Stimulated activated CD4-positive, alpha-beta T cell treated with anti-CD3 and anti-CD28 coated beads, Interleukin-1b, Interleukin-23, amount 100 ng/mL, for 48 hours (primary cell): Measurements from ENCODE around the gene RHBG.
"Not testable (repeated sequence)": the region's sequence is repeated elsewhere in the genome, so short reads cannot be mapped to it uniquely, and the experiment has no call there.

Source experiments
- DNase-seq: peaks from one replicate; pipeline ENCODE4 v3.0.0-alpha.2; 2020

Gene RHBG, protein sequence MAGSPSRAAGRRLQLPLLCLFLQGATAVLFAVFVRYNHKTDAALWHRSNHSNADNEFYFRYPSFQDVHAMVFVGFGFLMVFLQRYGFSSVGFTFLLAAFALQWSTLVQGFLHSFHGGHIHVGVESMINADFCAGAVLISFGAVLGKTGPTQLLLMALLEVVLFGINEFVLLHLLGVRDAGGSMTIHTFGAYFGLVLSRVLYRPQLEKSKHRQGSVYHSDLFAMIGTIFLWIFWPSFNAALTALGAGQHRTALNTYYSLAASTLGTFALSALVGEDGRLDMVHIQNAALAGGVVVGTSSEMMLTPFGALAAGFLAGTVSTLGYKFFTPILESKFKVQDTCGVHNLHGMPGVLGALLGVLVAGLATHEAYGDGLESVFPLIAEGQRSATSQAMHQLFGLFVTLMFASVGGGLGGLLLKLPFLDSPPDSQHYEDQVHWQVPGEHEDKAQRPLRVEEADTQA

DNA sequence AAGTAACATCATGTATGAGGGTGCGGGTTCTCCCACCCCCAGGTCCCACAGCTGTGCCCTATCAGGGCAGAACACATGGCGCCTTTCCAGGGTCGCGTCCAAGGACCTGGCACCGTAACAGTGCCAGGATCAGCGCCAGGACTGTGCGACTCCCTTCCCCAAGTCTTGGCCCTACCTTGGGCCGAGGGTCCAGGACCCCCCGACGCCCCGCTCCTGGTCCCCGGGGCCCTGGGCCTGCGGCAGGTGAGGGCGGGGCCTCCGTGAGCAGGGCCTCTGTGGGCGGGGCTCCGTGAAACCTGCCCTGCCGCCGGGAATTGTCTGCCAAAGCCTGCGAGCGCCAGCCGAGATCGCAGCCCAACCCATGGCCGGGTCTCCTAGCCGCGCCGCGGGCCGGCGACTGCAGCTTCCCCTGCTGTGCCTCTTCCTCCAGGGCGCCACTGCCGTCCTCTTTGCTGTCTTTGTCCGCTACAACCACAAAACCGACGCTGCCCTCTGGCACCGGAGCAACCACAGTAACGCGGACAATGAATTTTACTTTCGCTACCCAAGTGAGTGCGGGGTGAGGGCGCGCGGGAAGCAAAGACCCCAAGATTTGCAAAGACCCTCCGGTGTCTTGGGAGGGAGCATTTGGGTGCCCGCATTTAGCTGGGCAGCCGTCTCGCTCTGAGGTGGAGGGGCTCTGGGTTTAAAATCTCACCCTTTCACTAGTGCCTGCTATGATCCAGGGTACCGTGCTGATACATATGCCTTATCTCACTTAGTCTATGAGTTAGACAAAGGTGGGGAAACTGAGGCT, at the start of gene RHBG:
TSS of gene RHBG (plus strand) at position 323 of the 796 bp plus-strand sequence. CDS start at position 362, 39 bp downstream.
- no peak for DNase-seq

DNA sequence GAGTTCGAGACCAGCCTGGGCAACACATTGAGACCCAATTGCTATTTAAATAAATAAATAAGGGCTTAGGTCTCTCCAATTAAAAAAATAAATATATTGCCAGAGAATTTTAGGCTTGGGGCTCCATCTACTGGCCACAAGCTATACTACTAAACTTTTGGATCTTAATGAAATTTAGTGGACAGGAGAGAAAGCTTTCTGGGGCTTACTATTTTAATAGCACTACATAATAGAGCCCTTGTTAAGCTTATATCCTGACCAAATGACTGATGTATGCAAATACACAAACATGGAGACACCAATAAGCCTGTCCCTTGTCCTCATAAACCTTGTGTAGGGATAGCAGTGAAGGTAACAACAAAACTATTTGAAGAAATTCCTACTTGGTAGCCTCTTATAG, 49.3 kb upstream of the RHBG start:
- no peak for DNase-seq

DNA sequence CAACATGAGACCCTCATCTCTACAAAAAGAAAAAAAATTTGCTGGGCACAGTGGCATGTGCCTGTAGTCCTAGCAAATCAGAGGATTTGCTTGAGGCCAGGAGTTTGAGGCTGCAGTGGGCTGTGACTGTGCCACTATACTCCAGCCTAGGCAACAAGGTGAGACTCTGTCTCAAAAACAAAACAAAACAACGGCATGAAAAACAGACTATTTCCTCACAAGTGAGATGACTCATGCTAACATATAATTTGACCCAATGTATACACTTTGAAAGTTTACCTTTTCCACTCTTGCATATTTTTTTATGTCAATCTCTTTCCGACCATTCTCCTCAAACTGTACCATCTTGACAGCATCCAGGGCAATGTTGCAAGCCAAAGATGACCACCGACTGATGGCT, 48.5 kb upstream of the RHBG start:
- no peak for DNase-seq

DNA sequence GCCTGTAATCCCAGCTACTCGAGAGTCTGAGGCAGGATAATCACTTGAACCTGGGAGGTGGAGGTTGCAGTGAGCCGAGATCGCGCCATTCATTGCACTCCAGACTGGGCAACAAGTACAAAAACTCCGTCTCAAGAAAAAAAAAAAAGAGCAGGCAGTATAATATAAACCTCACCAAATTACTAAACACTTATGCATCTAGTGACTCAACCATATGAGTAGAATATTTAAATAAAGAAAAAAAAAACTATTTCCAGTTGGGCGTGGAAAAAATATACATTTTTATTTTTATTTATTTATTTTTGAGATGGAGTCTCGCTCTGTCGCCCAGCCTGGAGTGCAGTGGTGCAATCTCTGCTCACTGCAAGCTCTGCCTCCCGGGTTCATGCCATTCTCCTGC, 45.8 kb upstream of the RHBG start:
- not testable (repeated sequence) for DNase-seq

DNA sequence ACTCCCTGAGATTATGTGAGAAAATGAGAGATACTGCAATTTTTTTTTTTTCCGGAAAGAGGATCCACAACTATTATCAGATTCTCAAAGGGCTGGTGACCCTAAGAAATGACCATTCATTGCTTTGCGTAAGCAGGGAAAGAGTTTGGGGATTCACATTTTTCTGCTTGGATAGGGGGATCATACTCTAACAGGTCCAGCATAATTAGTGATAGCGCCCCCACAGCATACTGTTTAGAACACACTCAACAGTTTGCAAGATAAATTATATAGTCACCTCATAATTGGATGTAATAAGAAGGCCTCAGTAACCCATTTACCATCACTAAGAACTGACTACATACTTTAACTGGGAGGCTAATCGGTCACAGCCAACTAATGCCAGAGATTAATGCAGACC, 32.8 kb upstream of the RHBG start:
- no peak for DNase-seq

DNA sequence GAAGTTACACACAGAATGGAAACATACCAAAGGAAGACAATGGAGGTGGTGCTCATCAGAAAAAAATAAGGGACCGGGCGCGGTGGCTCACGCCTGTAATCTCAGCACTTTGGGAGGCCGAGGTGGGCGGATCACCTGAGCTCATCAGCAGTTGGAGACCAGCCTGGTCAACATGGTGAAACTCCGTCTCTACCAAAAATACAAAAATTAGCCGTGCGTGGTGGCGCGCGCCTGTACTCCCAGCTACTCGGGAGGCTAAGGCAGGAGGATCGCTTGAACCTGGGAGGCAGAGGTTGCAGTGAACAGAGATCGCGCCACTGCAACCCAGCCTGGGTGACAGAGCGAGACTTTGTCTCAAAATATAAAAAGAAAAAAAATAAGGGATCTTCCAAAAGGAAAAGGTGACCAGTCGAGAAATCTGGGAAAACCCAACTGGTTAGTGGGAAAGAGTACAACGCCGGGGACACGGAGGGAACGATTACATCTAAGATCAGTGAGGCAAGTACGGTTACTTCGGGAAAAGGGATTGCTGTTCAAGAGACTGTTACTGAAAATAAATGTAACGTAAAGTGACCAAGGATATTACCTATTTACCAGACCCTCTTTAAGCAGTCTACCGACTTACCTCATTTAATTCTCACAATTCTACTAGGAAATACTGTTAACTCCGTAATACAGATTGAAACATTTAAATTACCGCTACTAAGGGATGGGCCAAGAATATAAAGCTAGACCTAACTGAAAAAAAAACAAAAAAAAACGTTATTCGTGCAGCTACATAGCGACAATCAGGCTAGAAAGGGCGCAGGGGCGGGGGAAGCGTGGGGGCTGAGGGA, 31.7 kb upstream of the RHBG start:
- DNase-seq = peak; percentile 8

DNA sequence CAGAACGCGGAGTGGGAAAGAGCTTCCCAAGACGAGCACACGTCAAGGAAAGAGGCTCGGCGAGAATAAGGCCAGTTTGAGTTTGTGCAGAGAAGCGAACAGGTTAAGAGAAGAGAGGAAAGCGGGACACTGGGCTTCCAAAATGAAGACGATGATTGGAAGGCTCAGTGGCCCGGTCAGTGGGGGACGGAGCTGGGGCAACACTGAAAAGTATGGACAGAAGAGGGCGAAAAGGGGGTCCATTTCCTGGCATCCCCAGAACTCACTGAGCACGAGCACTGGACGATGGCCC, 31.2 kb upstream of the RHBG start:
- no peak for DNase-seq

DNA sequence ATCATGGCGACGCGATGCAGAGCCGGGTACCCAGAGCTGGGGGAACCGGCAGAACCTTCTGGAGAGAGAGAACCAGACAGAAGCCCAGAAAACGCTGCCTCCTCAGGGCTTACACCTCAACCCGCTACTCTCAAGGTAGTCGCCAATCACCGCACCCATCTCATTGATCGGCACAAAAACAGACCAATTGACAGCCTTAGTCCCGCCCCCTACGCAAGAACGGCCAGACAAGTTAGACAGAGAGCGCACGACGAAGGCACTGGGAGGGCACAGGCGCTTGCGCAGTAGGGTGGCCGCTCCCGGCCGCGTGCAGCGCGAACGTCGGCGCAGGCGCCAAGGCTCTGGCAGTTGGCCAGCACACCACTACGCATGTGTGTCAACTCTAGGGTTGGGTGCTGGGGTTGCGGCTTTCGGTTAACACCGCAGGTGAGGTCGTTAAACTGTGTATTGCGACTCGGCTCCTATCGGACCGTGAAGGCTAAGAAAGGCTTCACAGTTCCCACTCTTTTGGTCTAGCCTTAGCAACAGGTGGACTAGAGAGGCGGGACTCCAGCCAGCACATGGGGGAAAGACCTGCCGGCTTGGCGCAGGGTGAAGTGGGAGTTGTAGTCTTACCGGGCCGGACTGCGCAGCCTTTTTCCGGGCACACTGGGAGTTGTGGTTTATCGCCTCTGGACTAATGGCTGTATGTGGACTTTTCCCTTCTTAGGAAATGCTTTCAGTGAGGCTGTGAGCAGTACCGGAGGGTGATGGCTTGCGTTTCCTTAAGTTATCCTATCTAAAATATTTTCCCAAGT, 30.6 kb upstream of the RHBG start, which contains the start of the genes CCT3 and TSACC:
TSS of gene CCT3 (minus strand) at position 113 of the 797 bp plus-strand sequence. CDS start at position 5, 108 bp downstream.
TSS of gene TSACC (plus strand) at position 347 of the 797 bp plus-strand sequence. CDS start 1,232 bp downstream, outside the sequence.
- DNase-seq = peak; percentile 98

DNA sequence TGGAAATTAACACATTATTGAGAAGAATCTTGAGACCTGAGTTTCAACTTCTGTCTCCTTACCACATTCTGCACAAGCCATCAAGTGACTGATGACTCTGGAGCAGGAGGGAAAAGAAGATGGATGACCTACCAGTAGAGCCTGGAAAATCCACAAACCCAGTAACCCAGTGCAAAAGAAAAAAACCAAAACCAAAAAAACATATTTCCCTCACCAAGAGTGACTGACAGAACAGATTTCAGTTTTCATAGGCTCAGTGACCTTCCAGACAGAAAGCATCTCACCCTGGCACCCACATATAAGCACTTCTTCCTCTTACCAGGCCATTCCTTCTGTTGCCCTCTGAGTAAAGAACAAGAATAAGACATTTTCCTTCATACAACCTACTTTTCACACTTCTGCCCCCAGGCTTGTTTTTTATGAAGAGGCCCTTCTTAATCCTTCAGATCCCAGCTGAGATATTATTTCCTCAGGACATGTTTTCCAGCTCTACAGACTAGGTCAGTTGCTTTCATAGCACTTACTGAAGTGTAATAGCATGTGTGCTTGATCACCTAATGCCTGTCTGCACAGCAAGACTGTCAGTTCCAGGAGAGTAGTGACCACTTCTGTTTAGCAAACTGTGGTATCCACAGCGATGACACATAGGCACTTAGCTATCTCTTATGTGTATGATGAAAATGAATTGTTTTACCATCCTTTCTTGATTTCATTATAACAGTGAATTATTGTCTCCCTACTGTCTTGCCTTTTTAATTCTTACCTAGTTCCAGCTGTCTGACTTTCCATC, 26.6 kb upstream of the RHBG start:
- DNase-seq = no peak

DNA sequence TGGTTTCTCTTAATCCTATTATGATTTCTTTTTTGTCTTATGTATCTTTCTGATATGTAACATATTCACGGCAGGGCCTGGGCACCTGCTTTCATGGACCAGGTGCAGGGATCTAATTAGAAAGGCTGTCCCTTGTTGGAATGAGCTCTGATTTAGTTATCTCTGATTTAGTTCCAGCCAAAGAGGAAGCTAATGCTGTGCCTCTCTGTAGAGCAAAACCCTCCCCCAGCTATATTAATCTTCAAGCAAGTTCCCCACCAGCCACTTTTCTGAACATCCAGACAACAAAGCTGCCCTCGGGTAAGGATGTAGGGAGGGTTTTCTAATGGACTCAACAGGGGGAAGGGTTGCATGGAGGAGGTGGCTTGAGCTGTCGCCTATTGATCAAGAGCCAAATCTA, 24.6 kb upstream of the RHBG start:
- DNase-seq = no peak

DNA sequence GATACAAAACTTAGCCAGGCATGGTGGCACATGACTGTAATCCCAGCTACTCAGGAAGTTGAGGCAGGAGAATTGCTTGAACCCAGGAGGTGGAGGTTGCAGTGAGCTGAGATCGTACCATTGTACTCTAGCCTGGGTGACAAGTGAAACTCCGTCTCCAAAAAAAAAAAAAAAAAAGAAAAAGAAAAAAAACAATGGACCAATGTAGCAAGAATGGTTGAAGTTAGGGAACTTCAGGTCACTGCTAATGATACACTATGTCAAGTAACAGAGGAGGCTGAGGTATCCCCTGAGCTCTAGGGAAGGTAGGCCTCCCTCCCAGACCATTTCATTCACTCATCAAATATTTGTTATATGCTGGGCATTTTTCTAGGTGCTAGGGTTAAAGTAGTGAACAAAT, 23.0 kb upstream of the RHBG start:
- DNase-seq = not testable (repeated sequence)

DNA sequence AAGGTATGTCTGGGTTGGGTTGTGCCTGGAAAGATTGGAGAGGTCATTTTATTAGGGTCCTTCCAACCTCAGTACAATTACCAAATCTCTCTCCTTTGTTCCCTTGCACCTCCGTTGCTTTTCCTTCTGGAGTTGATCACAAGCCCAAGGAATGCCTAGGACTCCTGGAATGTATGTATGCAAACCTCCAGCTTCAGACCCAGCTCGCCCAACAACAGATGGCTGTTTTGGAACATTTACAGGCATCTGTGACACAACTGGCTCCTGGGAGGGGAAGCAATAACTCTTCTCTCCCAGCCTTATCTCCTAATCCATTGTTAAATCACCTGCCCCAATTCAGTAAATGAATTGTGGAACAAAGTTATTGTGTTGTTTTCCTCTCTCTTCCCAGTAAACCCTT, 22.4 kb upstream of the RHBG start:
- no peak for DNase-seq

DNA sequence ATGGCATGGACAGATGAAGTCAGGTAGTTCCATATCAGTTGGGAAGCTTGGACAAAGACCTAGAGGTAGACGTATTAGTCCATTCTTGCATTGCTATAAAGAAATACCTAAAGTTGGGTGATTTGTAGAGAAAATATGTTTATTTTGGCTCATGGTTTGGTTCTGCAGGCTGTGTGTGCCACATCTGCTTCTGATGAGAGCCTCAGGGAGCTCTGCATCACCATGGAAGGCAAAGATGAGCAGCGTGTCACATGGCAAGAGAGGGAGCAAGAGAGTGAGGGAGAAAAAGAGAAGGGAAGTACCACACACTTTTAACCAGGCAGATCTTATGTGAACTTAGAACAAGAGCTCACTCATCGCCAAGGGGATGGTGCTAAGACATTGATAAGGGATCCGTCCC, 21.7 kb upstream of the RHBG start:
- no peak for DNase-seq

DNA sequence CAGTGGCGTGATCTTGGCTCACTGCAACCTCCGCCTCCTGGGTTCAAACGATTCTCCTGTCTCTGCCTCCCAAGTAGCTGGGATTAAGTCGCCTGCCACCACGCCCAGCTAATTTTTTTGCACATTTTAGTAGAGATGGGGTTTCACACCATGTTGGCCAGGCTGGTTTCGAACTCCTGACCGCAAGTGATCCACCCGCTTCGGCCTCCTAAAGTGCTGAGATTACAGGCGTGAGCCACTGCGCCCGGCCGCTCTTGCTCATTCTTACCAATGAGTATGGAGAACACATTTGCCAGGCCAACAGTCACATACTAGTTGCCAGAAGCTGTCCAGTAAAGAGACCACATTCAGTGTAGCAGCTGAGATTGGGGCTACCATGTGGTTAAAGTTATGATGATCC, 16.5 kb upstream of the RHBG start:
- DNase-seq = not testable (repeated sequence)

DNA sequence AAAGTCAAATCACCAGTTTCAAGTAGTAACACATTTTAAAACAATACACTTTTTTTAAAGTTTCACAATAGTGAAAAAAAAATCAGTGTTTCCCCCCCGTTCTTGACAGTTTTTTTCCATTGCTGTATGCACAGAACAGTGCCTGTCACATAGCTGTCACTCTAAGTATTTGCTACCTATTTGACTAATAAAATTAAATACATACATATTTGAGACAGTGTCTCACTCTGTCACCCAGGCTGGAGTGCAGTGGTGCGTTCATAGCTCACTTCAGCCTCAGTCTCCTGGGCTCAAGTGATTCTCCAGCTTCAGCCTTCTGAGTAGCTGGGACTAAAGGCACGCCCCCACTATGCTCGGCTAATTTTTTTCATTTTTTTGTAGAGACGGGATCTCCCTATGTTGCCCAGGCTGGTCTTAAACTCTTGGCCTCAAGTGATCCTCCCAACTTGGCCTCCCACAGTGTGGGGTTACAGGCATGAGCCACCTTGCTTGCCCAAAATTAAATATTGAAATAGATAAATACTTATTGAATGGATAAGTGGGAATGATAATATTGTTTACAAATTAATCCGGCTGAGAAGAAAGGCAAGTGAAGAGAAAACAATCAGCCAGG, 12.6 kb upstream of the RHBG start:
- peak; percentile 36 for DNase-seq

DNA sequence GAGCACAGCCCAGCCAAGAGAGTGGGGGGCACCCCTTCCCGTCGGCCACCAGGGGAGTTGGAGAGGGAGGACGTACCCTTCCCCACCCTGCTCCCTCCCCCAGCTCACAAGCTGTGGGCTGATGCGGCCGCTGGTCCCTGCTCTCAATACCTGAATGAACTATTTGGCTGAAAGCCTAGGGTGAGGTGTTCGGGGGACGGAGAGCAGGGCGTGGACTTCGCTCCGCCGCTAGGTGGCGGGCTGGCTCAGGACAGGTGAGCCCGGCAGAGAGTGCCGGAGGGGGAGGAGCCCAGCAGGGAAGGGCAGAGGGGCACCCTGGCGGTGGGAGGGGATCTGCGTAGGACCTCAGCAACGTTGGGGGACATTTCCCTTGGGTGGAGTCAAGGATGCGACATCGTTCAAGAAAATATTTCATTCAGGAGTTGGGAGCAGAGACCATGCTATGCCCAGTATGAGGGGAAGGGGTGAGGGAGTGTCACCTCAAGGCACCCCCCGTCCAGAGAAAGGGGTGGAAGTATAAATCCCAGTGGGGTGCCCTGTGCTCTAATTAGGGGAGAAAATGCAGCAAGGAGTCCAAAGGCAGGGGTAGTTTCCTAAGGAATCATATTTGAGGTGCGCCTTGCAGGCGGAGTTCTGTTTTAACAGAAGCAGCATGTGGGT, 12.0 kb upstream of the RHBG start:
- peak; percentile 65 for DNase-seq

DNA sequence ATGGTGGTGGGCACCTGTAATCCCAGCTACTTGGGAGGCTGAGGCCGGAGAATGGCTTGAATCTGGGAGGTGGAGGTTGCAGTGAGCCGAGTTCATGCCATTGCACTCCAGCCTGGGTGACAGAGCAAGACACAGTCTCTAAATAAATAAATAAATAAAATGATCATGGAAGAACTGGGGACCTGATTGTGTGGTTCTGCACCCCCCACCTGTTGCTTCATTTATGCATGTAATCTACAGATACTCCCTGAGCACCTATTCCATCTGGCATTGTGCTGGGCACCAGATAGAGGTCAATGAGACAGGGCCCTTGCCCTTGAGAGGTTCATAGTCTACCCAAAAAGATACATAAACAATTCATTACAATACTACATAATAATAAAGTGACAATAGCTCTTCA, 11.0 kb upstream of the RHBG start:
- no peak for DNase-seq

DNA sequence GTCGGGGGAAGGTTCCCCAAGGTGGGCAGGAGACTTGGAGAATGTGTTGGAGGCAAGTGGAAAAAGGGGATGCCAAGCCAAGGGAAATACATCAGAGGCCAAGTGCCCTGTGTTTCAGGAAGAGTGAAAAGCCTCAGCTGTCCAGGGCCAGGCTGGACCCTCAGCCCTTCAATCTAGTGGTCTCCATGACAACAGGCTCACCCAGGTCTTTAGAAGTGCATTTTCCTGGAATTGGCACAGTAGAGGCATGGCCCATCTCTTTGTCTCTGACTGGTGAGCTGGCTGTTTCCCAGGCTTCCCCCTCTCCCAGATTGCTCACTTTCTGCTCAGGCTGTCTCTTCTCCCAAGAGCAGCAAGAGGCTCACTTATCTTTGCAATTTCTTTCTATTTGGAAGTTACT, 10.4 kb upstream of the RHBG start:
- DNase-seq = no peak

DNA sequence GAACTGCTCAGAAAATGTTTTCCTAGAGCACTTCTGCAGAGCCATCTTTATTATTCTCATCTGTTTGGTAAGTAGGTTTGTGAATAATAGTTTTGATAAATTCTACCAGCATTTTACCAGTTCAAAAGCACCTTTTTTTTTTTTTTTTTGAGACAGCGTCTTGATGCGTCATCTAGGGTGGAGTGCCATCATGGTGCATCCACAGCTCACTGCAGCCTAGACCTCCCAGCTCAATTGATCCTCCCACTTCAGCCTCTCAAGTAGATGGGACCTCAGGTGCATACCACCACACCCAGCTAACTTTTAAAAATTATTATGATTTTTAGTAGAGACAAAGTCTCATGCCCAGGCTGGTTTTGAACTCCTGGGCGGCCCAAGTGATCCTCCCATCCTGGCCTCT, 9.8 kb upstream of the RHBG start:
- no peak for DNase-seq

DNA sequence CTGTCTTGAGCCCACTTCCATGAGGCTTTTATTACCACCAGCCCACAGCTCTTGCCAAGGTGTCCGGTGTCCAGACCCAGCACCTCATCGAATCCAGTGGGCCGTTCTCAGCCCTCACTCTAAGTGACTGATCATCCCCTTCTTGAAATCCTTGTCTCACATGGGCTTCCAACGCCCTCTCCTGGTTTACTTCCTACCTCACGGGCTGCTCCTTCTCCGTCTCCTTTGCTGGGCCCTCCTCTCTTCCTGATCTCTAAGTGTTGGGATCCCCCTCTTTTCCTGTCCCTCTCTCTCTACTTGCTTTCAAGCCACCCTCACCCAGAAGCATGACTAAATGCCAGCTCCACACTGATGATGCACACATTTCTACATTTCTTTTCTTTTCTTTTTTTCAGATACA, 9.0 kb upstream of the RHBG start:
- DNase-seq = no peak
